CD4-positive, alpha-beta T cell treated with Interleukin-21 for 1 hour (primary cell): ENCODE data around the gene TMEM59.

ENCODE experiments used
- DNase-seq: peaks from one replicate; pipeline ENCODE4 v3.0.0-alpha.2; 2020

Gene TMEM59

GRCh38 chr1:53981220-53981619 is 71.8 kb downstream of the TMEM59 start:
- DNase-seq = no peak

GRCh38 chr1:53979712-53980450 is 73.1 kb downstream of the TMEM59 start:
- no peak for DNase-seq
